Activated T-helper 2 cell treated with anti-CD3 and anti-CD28 coated beads, Interferon-gamma antibody, Interleukin-2, Interleukin-4, amounts not matched to agents 10 μg/mL and 5 μg/mL and 100 μg/mL, durations not matched to agents 14 hours and 24 hours and 36 hours (primary cell): ENCODE measurements around the gene CACNA2D3. TPM values are rescaled to one million over a fixed set of nuclear protein-coding genes. Genes with fewer than 3 reads are reported as not detected.
"Not testable (repeated sequence)": the region's sequence is repeated elsewhere in the genome, so short reads cannot be mapped to it uniquely, and the experiment has no call there.

Experiments
- DNase-seq: peaks from one replicate; pipeline ENCODE4 v3.0.0; 2021; ENCODE audit warnings: low spot score
- H3K27ac Mint-ChIP-seq: one replicate; pipeline ENCODE4 v1.8.0; 2021; ENCODE audit warnings: mixed read lengths
- H3K27me3 Mint-ChIP-seq: one replicate; pipeline ENCODE4 v1.8.0; 2021; ENCODE audit warnings: low read depth, mixed read lengths
- H3K36me3 Mint-ChIP-seq: one replicate; pipeline ENCODE4 v1.8.0; 2021; ENCODE audit warnings: low read depth, mixed read lengths
- H3K4me1 Mint-ChIP-seq: one replicate; pipeline ENCODE4 v1.8.0; 2021; ENCODE audit warnings: low read depth, mixed read lengths
- H3K4me3 Mint-ChIP-seq: one replicate; pipeline ENCODE4 v1.8.0; 2021; ENCODE audit warnings: low read depth, mild to moderate bottlenecking, moderate library complexity, mixed read lengths
- H3K9me3 Mint-ChIP-seq: one replicate; pipeline ENCODE4 v1.8.0; 2021; ENCODE audit warnings: mixed read lengths
- intact Hi-C: fragments of 100-400 bp; cut with micrococcal nuclease; formaldehyde crosslinking; loops from one replicate; pipeline ENCODE4 v1.15.1; 2023
- total RNA-seq: library from RNA; stranded (reverse); gene quantifications from 2 replicates; pipeline ENCODE4 v1.2.3, GENCODE V29; 2022

The CACNA2D3 gene
- total RNA-seq, 1 donor from 2014 or later, result not detected

- intact Hi-C loops, result no loop called here
- DNase-seq, result no peak
- Mint-ChIP-seq H3K36me3 (no peaks in the 10 kb centered on the region), H3K4me1 (no peaks in the 10 kb centered on the region), H3K9me3 (no peaks in the 10 kb centered on the region), H3K27me3 (peaks cover 11% of the 10 kb centered on the region), H3K4me3 (no peak overlapping the region), H3K27ac (no peak overlapping the region)
These were observed 511.2 kb downstream of the CACNA2D3 start for GRCh38 chr3:54633444-54634121.

GRCh38 chr3:54634122-54634469 lies 511.7 kb downstream of the CACNA2D3 start:
- Mint-ChIP-seq H3K9me3 (no peaks in the 10 kb centered on the region), H3K27ac (no peak overlapping the region), H3K4me3 (no peak overlapping the region), H3K36me3 (no peaks in the 10 kb centered on the region), H3K4me1 (no peaks in the 10 kb centered on the region), H3K27me3 (peaks cover 17% of the 10 kb centered on the region)
- no peak for DNase-seq
- intact Hi-C loops, result no loop called here

GRCh38 chr3:54639790-54640372 lies 517.5 kb downstream of the CACNA2D3 start:
- H3K36me3 Mint-ChIP-seq, DNase-seq, H3K4me1 Mint-ChIP-seq, H3K4me3 Mint-ChIP-seq, H3K27ac Mint-ChIP-seq, H3K9me3 Mint-ChIP-seq, intact Hi-C loops: not testable (repeated sequence)
- H3K27me3 Mint-ChIP-seq, result peaks cover 31% of the 10 kb centered on the region

GRCh38 chr3:54641226-54642014 lies 519.1 kb downstream of the CACNA2D3 start:
- Mint-ChIP-seq H3K9me3 (no peaks in the 10 kb centered on the region), H3K4me3 (no peak overlapping the region), H3K36me3 (no peaks in the 10 kb centered on the region), H3K27ac (no peak overlapping the region), H3K27me3 (peaks cover 31% of the 10 kb centered on the region), H3K4me1 (no peaks in the 10 kb centered on the region)
- DNase-seq, result no peak
- intact Hi-C loops, result no loop called here

- no peak for DNase-seq
- Mint-ChIP-seq H3K36me3 (no peaks in the 10 kb centered on the region), H3K27ac (no peak overlapping the region), H3K9me3 (no peaks in the 10 kb centered on the region), H3K27me3 (peaks cover 31% of the 10 kb centered on the region), H3K4me3 (no peak overlapping the region), H3K4me1 (no peaks in the 10 kb centered on the region)
- intact Hi-C loops, result no loop called here
These were observed 519.8 kb downstream of the CACNA2D3 start for GRCh38 chr3:54642147-54642546.

- Mint-ChIP-seq H3K9me3 (peaks cover 4% of the 10 kb centered on the region), H3K4me3 (no peak overlapping the region), H3K27ac (no peak overlapping the region), H3K4me1 (no peaks in the 10 kb centered on the region), H3K36me3 (no peaks in the 10 kb centered on the region), H3K27me3 (no peaks in the 10 kb centered on the region)
- DNase-seq, result no peak
- intact Hi-C loops, result no loop called here
These were observed 525.4 kb downstream of the CACNA2D3 start for GRCh38 chr3:54647721-54648120.

- no peak overlapping the region for H3K27ac Mint-ChIP-seq
- H3K4me3 Mint-ChIP-seq, result no peak overlapping the region
- no peak for DNase-seq
- H3K9me3 Mint-ChIP-seq, result peaks cover 4% of the 10 kb centered on the region
- intact Hi-C loops, result no loop called here
- H3K36me3 Mint-ChIP-seq, result no peaks in the 10 kb centered on the region
- H3K4me1 Mint-ChIP-seq, result no peaks in the 10 kb centered on the region
- no peaks in the 10 kb centered on the region for H3K27me3 Mint-ChIP-seq
These were observed 527.2 kb downstream of the CACNA2D3 start for GRCh38 chr3:54649551-54649950.

- intact Hi-C loops, result no loop called here
These were observed 531.3 kb downstream of the CACNA2D3 start for GRCh38 chr3:54653456-54654195.

GRCh38 chr3:54654776-54655175 lies 532.4 kb downstream of the CACNA2D3 start:
- Mint-ChIP-seq H3K4me3 (no peak overlapping the region), H3K36me3 (no peaks in the 10 kb centered on the region), H3K4me1 (no peaks in the 10 kb centered on the region), H3K27ac (no peak overlapping the region), H3K27me3 (no peaks in the 10 kb centered on the region), H3K9me3 (no peaks in the 10 kb centered on the region)
- intact Hi-C loops, result no loop called here
- no peak for DNase-seq

More at GRCh38 chr3:54653456-54654195, 531.3 kb downstream of the CACNA2D3 start:
- H3K4me1 Mint-ChIP-seq, result no peaks in the 10 kb centered on the region
- H3K27ac Mint-ChIP-seq, result no peak overlapping the region
- H3K27me3 Mint-ChIP-seq, result no peaks in the 10 kb centered on the region
- peaks cover 1% of the 10 kb centered on the region for H3K9me3 Mint-ChIP-seq
- DNase-seq, result no peak
- H3K36me3 Mint-ChIP-seq, result no peaks in the 10 kb centered on the region
- no peak overlapping the region for H3K4me3 Mint-ChIP-seq

- Mint-ChIP-seq H3K27ac (no peak overlapping the region), H3K9me3 (no peaks in the 10 kb centered on the region), H3K36me3 (no peaks in the 10 kb centered on the region), H3K27me3 (no peaks in the 10 kb centered on the region), H3K4me1 (no peaks in the 10 kb centered on the region), H3K4me3 (no peak overlapping the region)
- no peak for DNase-seq
- intact Hi-C loops, result no loop called here
These were observed 537.0 kb downstream of the CACNA2D3 start for GRCh38 chr3:54659347-54659746.

GRCh38 chr3:54660714-54661132 lies 538.4 kb downstream of the CACNA2D3 start:
- intact Hi-C loops, result no loop called here
- H3K27ac Mint-ChIP-seq, result no peak overlapping the region

GRCh38 chr3:54661151-54661550 lies 538.8 kb downstream of the CACNA2D3 start:
- no peaks in the 10 kb centered on the region for H3K36me3 Mint-ChIP-seq
- H3K4me3 Mint-ChIP-seq, result no peak overlapping the region
- H3K27me3 Mint-ChIP-seq, result no peaks in the 10 kb centered on the region
- intact Hi-C loops, result no loop called here
- H3K9me3 Mint-ChIP-seq, result no peaks in the 10 kb centered on the region
- no peak overlapping the region for H3K27ac Mint-ChIP-seq
- DNase-seq, result no peak
- H3K4me1 Mint-ChIP-seq, result no peaks in the 10 kb centered on the region

More at GRCh38 chr3:54660714-54661132, 538.4 kb downstream of the CACNA2D3 start:
- no peak for DNase-seq
- H3K4me1 Mint-ChIP-seq, result no peaks in the 10 kb centered on the region
- no peaks in the 10 kb centered on the region for H3K9me3 Mint-ChIP-seq
- H3K27me3 Mint-ChIP-seq, result no peaks in the 10 kb centered on the region
- H3K36me3 Mint-ChIP-seq, result no peaks in the 10 kb centered on the region
- H3K4me3 Mint-ChIP-seq, result no peak overlapping the region
